PFSK-1 (cell line): Measurements from ENCODE around the gene MVP.

Source experiments
- FOXP2 ChIP-seq: optimal IDR thresholded peaks from 2 replicates; pipeline ENCODE3; 2011; ENCODE audit warnings: borderline replicate concordance, control low read depth, inconsistent platforms; ENCODE audit not compliant: insufficient read depth; ENCODE audit errors: extremely low read length, extremely low read depth
- POLR2AphosphoS5 ChIP-seq: IDR thresholded peaks from 2 replicates; pipeline ENCODE4 v1.6.1; 2012; ENCODE audit warnings: low read depth, mild to moderate bottlenecking, control low read depth, low read length, moderate library complexity
- SIN3A ChIP-seq: IDR thresholded peaks from 2 replicates; pipeline ENCODE4 v1.6.1; 2012; ENCODE audit warnings: mild to moderate bottlenecking, low read length, moderate library complexity, borderline replicate concordance; ENCODE audit not compliant: insufficient read depth
- TAF1 ChIP-seq: IDR thresholded peaks from 2 replicates; pipeline ENCODE4 v1.6.1; 2012; ENCODE audit warnings: low read length, control low read depth, borderline replicate concordance; ENCODE audit not compliant: insufficient read depth
- TF ChIP-seq, protein P1 (sequence below), 2 experiments: IDR thresholded peaks; 2 replicates each; pipeline versions ENCODE4 v1.6.1 to v1.8.0; 2011 to 2012; ENCODE audit warnings: low read depth in 2 of 2, low read length in 2 of 2, control low read depth in 1 of 2, inconsistent platforms in 1 of 2, mild to moderate bottlenecking in 1 of 2, moderate library complexity in 1 of 2; ENCODE audit not compliant: insufficient read depth in 1 of 2

The MVP gene

DNA sequence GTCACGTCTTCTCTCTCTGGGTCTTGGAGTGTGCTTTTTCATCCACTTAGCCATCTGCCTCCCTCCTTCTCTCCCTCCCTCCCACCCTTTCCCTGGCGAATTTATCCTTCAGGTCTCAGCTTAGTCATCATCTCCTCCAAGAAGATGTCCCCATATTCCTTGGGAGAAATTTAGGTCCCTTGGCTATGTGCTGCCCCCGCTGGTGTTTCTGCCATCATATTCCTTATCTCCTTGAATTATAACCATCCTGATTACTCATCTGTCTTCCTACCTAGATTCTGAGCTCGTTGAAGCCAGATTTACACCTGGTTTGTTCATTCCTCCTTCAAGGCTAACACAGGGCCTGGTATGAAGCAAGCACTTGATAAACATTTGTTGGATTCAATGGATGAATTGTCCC is 74.1 kb downstream of the MVP start:
- TF ChIP-seq SIN3A (no peak), POLR2AphosphoS5 (no peak), TAF1 (no peak)
- TF ChIP-seq, protein P1, sequence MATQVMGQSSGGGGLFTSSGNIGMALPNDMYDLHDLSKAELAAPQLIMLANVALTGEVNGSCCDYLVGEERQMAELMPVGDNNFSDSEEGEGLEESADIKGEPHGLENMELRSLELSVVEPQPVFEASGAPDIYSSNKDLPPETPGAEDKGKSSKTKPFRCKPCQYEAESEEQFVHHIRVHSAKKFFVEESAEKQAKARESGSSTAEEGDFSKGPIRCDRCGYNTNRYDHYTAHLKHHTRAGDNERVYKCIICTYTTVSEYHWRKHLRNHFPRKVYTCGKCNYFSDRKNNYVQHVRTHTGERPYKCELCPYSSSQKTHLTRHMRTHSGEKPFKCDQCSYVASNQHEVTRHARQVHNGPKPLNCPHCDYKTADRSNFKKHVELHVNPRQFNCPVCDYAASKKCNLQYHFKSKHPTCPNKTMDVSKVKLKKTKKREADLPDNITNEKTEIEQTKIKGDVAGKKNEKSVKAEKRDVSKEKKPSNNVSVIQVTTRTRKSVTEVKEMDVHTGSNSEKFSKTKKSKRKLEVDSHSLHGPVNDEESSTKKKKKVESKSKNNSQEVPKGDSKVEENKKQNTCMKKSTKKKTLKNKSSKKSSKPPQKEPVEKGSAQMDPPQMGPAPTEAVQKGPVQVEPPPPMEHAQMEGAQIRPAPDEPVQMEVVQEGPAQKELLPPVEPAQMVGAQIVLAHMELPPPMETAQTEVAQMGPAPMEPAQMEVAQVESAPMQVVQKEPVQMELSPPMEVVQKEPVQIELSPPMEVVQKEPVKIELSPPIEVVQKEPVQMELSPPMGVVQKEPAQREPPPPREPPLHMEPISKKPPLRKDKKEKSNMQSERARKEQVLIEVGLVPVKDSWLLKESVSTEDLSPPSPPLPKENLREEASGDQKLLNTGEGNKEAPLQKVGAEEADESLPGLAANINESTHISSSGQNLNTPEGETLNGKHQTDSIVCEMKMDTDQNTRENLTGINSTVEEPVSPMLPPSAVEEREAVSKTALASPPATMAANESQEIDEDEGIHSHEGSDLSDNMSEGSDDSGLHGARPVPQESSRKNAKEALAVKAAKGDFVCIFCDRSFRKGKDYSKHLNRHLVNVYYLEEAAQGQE (IDR thresholded peaks at IDR 0.05; ENCODE audit: insufficient read depth in 1 of 2, low read depth in 2 of 2, low read length in 2 of 2) = no peak

DNA sequence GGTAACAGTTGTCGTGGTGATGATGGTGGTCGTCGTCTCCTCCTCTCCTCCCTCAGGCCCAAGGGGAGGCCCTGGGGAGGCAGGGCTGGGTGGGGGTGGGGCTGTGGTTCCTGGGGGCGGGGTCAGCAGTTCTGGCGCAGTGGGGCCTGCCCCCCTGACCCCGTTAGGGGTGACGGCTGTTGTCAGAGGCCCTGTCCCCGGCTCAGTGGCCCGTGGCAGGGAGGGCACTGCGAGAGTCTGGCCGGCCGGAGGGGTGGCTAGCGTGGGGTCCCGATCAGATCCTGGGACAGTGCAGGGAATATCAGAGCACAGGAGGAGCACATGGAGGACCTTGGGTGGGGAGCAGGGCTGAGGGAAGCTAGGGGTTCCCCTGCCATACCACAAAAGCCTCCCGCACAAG is 76.6 kb downstream of the MVP start:
- TF ChIP-seq FOXP2 = no peak
- TF ChIP-seq SIN3A = no peak
- TF ChIP-seq POLR2AphosphoS5 = no peak
- TF ChIP-seq TAF1 = no peak

DNA sequence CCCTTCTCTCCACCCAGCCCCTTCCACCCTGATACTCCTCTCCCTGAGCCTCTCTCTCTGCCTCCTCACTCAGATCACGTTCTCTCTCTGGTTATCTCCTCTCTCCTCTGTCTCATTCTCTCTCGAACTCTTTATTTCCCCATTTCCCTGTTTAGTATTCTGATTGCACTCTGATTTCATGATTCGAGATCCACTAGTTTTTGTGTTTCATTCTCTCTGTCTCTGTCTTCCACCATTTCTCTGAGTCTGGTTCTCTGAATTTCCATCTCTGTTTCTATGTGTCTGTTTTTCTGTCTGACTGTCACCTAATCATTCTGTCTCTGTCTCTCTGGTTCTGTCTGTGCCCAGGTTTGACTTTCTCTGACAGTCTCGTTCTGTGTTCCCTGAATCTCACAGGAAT is 77.1 kb downstream of the MVP start:
- no peak for TF ChIP-seq FOXP2
- no peak for TF ChIP-seq POLR2AphosphoS5
- no peak for TF ChIP-seq SIN3A
- TF ChIP-seq, protein P1 (IDR thresholded peaks at IDR 0.05; ENCODE audit: insufficient read depth in 1 of 2, low read depth in 2 of 2, low read length in 2 of 2) = no peak
- TF ChIP-seq TAF1 = no peak
